GM19452 (cell line): ENCODE results near the gene DPH2.

ENCODE experiments used
- ATAC-seq: cut with Tn5 transposase; IDR thresholded peaks from one replicate; pipeline ENCODE4 v1.9.1; 2021; ENCODE audit not compliant: unreplicated experiment

DPH2 gene

DNA sequence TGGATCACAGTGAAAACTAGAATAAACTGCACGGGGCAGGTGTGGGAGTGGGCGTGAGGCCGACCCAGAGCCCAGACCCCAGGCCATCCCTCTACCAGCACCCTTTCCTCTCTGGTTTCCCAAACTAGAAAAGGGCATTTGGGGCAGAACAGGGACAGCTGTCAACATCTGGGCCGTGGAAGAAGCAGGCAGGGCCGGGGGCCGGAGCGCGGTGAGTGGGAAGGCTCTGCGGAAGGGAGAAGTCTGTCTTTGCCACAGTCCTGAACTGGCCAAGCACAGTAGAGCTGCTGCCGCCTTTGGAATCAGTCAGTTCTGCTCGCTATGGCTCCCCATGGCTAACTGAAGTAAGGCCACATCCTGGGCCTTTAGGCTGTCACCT lies 28.2 kb downstream of the DPH2 start:
- no peak for ATAC-seq

DNA sequence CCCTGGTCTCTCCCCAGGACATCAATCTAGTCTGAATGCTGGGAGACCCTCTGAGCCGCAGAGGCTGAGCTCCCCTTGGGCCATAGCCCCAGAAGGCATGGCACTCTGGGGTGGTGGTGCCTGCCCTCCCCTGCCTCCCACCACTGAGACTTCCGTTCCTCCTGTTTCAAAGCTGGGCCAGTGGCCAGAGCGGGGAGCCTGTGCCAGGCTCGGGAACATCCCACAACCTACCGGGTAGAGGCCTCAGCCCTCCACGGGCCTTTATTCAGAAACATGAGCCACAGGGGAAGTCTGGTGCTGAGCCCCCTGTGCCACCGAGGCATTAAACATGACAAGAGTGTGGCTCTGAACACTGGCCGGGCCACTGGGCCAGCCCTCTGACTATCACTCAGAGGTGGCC lies 29.6 kb downstream of the DPH2 start:
- ATAC-seq, result no peak

DNA sequence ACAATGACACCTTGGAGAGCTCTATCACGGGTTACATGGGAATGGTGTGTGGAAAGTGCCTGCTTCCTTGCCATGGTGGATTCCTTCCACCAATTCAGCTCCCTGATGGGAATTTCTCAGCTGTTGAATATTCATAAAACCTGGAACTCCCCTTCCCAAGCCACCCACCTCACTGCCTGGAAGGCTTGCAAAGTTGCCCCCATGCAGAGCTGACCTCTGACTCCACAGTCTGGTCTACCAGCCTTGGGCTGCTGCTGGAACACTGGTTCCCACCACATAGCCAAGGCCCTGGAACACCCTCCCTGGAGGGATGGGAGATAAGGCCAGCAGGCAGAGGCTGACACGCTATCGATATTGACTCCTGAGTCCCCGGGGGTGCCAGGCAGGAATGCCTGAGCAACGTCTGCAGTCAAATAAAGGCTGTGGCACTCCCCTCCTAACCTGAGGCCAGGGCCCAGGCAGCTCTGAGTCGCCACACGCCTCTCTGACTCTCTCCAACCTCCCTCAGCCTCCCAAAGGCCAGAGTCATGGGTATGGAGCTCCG lies 30.4 kb downstream of the DPH2 start:
- ATAC-seq, result no peak

DNA sequence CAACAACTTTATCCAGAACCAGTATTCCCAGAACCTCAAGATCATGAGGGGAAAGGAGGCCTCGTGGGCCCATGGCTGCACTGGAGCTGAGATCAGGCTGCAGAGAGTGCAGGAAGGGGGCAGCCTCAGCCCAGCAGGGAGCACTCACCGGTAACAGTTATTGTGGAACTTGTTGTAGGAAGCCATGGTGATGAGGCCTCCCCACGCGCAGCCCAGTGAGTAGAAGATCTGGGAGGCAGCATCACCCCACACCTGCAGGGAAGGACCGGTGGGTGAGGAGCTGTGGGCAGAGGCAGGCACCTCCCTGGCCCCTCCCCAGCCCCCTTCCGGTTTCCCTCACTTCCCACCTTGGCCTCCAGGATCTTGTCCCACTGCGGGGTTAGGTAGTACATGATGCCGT lies 32.4 kb downstream of the DPH2 start:
- ATAC-seq, result no peak

DNA sequence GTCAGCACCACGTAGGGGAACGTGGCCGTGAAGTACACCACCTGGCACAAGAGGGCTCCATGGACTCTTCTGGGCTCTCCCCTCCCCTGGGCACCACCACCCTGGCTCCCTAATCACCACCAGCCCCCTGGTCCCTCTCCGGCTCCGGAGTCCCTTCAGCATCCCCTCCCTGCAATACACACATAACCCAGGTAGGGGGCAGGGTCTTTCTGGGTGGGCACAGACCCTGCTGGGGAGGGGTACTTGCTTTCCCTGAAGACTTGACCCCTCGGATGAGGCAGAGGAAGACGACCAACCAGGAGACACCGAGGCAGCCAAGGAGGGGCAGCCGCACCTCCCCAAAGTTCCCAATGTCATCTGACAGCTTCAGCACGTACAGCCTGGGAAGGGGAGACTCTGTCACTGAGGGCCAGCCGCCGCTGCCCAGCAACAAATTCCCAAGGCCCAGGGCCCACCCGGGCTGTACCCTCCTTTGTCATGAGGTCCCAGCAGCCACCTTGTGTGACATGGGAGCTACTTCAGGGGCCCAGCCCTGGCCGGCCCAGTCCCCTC lies 32.9 kb downstream of the DPH2 start:
- ATAC-seq, result no peak

DNA sequence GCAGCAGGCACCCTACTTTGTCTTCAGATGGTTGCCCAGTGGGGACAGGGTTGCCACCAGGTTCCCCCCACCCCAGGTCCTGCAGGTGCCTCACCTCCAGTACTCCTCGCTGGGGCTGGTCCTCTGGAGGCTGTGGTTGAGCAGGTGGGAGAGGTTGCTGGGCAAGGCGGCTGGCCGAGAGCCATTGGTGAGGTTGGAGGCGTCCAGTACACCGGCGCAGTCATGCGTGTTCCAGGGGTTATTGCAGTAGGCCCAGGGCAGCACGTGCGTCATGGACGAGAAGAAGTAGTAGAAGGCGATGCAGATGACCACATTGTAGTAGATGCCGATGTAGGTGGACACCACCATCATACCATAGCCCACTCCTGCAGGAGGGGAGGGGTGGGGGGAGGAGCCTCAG lies 38.4 kb downstream of the DPH2 start:
- no peak for ATAC-seq

DNA sequence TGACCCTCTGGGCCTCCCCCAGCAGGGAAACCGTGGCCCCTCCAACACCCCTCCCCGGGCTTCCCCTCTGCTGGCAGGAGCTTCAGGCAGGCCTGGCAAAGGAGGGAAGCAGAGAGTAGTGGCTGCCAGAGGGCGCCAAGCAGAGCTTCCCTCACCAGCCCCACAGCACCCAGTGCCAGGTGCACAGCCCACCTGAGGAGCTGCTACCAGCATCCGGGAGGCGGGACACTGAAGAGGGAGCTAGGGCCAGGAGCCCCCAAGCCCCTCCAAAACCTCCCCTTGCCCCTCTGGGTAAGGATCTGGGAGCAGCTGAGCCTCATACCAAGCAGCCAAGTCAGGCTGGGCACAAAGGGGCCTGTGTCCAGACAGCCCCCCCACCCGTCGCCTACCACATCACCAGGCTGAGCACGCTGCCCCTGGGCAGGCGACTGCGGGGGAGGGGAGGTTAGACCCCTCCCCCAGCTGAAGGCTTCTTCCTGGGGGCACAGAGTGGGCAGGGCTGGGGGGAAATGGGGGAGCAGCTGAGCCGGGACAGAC lies 41.2 kb downstream of the DPH2 start:
- ATAC-seq, result no peak

DNA sequence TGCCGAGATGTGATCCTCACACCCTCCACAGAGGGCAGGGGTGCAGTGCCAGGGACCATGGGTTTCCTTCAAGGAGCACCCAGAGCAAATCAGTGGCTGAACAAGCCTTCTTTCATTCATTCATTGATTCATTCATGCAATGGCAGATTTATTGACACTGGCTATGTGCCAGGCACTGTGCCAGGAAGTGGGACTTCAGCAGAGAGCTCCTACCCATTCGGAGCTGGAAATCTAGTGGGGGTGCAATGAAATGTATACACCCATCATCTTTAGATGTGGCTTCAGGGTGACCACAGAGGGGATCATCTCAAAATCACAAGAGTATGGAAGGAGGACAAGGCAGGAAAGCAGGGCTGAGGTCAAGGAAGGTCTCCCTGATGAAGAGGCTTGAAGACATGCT lies 42.6 kb downstream of the DPH2 start:
- ATAC-seq, result no peak

DNA sequence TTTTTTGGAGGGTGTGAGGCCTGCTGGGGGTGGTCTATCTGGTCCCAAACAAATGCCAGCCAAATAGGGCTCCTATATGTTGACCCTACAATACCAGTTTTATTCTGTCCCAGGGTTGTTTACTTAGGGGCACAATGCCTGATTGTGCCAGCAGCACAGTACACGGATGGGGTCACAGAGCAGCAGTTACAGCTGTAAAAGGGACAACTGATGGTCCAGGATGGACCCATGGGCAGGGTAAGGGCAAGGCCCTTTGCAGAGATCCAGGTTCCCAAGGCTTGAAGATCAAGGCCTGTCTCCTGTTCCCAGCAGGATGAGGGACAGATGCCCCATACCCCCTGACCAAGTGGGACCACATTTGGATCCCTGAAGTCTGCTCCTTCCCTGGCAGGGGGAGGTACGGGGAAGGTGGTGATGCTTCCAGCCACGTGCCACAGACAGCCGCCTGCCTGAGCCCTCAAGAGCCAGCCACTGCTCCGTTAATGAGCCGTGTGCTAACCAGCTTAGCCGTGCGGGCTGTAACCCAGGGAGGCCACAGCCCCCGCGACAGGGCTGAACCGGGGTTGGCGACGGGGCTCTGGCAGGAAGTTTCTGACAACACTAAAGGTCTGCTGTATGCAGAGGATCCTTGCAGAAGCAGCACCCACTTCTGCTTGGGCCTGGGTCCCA lies 43.3 kb downstream of the DPH2 start:
- ATAC-seq, result no peak

DNA sequence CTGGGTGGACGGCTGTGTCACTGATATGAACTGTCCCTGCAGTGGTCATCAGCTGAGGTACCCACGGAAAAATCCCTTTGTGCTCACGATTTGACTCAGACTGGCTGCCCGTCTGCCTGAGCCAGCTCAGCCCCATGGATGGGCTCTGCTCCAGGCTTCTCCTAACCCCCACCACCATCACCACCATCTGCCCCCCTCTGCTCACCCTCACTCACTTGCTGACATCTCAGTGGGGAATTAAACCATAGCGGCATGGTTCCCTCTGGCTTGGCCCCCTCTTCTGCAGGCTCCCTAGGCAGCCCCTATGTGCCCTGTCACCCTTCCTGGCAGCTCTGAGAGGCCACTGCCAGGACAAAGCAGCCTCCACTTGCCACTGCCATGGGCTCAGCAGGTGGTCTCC lies 44.1 kb downstream of the DPH2 start:
- ATAC-seq, result no peak

DNA sequence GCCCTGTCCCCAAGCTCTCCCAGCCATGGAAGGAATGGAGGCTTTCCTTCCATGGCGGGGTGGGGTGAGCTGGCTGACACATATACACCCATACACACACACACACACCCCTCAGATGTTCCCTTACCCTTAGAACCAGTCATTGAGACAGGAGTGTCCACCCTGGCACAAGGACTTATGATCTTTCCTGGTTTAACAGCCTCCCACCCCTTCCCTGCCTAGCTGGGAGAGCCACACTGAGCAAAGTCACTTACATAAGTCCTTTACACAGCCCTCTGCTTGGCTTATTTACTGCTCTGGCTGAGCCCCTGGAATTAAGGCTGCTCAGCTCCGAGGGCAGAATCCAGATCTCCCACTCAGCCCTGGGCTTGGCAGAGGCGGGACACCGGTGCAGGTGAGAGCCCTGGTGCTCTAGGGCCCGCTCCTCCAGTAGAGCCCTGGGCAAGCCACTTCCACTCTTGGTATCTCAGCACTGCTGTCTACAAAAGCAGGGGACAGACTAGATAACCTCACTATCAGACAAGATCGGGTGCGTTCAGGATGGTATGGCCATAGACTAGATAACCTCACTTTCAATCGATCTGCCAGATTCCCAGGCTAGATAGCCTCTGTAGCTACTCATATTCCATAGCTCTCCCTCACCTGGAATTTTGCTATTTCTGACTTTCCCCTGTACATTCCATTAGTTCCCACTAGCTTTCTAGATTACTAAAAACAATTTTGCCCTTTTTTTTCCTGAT lies 44.7 kb downstream of the DPH2 start:
- no peak for ATAC-seq

DNA sequence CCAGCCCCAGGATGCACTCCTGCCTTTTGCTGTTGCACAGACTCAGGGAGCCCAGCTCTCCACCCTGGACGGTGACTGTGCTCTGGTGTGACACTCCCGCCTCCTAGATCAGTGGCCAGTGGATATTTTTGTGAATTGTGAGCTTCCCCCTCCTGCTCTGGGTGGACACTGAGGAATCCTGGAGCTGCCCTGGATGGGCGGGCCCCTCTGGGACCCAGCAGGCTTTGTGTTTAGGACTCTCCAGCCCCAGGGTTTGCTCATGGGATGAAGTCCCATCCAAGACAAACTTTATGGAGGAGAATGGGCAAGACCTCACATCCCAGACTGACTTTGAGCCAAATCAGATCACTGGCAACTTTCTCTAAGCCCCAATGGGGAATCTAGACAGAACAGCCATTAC lies 45.4 kb downstream of the DPH2 start:
- no peak for ATAC-seq

DNA sequence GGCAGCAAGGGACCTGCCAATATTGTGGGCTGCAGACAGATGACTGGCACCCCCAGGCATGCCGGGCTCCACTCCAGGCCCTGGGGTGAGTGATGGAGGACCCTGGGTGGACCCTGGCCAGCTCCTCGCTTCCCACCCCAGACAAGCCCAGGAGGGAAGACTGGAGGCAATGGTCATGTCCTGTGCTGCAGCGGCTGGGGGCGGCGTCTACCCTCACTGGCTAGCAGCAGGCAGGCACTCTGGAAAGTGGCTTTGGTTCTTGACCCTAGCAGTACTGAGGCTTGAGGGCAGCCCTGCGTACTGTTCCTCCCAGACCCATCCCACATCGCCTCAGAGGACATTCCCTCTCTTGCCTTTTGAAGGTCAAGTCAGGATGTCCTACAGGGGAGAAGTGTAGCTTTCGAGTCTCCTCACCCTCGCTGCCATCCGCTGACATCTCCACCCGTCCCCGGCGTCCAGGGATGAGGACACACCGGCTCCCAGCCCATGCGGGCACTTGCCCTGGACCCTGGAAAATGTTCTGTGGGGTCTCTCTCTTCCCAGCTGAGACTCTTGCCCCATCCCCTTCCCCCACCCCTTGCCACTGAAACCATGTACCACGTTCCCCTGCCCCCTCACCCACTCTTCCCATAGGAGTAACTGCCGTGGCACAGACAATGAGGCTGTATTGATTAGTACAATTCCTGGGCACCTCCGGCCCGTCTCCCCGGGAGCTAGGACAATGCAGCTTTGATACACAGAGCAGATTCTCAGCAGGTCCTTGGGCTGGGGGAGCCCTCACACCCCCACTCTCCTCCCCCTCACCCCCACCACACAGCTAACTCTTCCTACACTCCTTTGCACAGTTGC lies 46.5 kb downstream of the DPH2 start:
- ATAC-seq, result no peak

DNA sequence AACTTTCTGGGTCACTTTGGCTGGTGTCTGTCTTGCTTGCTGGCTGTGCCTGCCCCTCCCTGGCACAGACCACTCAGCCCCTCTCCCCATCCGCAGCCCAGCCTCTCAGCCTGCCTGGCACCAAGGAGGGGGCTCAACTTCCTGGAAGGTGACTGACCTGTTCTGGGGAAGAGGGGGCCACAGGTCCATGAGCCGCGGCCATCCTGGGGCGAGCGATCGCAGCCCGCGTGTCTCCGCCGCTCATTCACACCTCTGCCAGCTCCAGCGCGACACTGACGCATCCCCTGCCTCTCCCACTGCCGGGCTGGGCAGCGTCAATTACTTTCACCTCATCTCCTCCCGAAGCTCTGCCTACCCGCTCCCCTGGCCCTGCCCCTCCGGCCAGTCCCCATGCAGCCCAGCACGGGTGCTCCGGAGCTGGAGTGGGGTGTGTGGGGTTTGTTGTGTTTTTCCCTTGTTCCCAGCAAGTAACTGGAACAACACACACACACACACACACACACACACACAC lies 47.1 kb downstream of the DPH2 start:
- ATAC-seq, result no peak

DNA sequence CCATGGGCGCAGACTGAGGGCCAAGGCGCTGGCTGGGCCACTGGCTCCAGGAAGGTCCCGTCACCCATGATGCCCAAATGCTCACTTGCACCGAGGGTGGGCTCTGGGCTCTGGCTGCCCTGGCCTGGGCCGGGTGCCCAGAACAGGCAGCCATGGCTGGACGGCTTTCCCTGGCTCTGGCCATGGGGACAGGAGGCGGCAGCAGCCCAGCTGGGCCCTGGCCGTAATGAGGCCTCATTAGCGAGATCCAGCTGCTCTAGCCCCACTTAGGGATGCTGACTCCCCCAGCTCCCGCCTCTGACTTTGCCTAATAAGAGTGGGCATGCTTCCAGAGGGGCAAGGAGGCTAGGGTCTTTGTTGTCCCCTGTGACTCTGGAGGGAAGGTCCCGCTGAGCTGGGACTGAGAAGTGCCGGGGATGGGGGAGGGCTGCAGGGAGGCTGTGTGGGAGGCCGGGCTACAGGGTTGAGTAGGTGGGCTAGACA lies 49.7 kb downstream of the DPH2 start:
- ATAC-seq, result no peak

DNA sequence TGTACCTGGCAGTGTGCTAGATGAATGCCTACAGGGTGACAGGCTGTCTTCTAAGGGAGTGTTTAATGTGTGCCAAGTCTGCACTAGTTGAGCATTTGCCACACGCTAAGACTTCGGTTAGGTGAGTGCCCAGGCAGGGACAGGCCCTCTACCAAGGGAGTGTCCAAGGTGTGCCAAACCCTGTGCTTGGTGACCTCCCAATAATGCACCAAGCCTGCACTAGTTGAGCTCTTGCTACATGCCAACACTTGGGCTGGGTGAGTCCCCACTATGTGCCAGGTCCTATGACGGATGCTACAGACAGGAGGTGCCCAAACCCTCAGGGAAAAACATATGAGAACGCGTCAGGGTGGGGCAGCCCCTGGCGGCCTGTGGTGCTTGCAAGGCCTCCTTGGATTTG lies 50.7 kb downstream of the DPH2 start:
- ATAC-seq, result no peak

DNA sequence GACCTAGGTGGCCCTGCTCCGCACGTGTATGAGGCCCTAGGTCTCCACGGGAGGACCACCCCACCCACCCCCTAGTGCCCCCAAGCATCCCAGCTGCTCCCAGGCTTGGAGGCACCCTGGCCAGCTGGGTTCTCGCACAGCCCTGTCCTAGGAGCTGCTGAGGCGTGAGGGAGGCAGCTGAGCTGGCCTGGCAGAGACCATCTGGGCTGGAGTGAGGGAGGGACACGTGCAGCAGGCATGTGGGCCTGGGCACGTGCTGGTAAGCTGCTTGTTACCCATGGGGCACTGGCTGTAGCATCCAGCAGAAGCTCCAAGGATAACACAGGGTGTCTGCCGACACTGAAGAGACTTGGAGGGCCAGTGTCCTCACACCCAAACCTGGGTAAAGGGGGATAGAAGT lies 51.3 kb downstream of the DPH2 start:
- no peak for ATAC-seq

DNA sequence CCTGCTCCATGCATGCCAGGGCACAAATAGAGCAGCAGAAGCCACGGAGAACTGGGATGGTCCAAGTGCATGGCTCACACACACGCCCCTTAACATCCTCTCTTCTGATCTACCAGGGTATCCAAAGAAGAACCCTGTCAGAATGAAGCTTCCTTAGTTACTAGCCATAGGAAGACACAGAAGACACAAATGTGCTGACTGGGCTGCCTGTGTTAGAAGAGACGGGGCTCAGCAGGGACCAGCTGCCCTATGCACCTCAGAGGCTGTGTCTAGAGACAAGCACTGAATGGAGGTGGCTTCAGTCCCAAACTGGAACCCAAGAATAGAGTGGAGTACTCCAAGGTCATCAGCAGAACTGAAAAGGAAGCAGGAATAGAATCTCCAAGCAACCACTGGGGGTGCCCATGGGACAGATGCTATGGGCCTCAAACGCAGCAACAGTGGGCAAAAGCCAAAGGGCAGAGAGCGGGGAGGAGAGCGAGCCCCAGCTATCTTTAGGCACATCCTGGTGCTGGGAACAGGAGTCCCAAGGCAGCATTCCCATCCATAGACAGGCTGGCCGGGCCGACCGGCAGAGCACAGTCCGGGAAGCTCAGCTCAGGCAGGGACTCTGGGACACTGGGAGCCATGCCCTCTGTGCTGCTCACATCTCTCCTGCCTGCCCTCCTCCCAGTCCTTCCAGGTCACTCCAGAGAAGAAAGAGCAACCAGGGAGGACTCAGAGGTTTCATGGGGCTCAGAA lies 51.9 kb downstream of the DPH2 start:
- no peak for ATAC-seq
